ENCODE measurements around the gene ATG10.

ATG10 gene

GRCh38 chr5:82150559-82150958, 178.7 kb downstream of the ATG10 start:
- Mint-ChIP-seq H3K27ac (no peak overlapping the region), H3K27me3 (no peaks in the 10 kb centered on the region), H3K9me3 (no peaks in the 10 kb centered on the region), H3K36me3 (ENCODE audit: low read depth) (no peaks in the 10 kb centered on the region), H3K4me3 (no peak overlapping the region), H3K4me1 (ENCODE audit: low read depth) (no peaks in the 10 kb centered on the region)
- DNase-seq = no peak

DNA sequence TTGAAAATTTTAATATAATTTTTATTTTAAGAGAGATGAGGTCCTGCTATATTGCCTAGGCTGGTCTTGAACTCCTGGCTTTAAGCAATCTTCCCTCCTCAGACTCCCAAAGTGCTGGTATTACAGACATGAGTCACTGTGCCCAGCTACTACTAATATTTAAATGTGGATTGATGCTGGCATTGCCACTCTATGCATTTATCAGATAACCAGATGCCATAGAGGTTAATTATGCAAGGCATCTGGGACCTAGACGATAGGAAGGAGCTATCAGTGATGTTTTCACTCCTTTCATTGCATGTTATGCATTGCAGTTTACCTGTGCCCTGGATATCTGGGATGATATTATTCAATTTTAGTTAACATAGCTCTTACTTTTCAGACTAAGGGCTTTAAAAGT, 179.4 kb downstream of the ATG10 start:
- no peak overlapping the region for H3K27ac Mint-ChIP-seq
- H3K4me1 Mint-ChIP-seq (ENCODE audit: low read depth) = no peaks in the 10 kb centered on the region
- H3K27me3 Mint-ChIP-seq = no peaks in the 10 kb centered on the region
- no peaks in the 10 kb centered on the region for H3K9me3 Mint-ChIP-seq
- no peak for DNase-seq
- H3K36me3 Mint-ChIP-seq (ENCODE audit: low read depth) = no peaks in the 10 kb centered on the region
- H3K4me3 Mint-ChIP-seq = no peak overlapping the region

- Mint-ChIP-seq H3K27ac (no peak overlapping the region), H3K4me3 (no peak overlapping the region)
Measured at GRCh38 chr5:82151662-82152061, 179.8 kb downstream of the ATG10 start.

DNA sequence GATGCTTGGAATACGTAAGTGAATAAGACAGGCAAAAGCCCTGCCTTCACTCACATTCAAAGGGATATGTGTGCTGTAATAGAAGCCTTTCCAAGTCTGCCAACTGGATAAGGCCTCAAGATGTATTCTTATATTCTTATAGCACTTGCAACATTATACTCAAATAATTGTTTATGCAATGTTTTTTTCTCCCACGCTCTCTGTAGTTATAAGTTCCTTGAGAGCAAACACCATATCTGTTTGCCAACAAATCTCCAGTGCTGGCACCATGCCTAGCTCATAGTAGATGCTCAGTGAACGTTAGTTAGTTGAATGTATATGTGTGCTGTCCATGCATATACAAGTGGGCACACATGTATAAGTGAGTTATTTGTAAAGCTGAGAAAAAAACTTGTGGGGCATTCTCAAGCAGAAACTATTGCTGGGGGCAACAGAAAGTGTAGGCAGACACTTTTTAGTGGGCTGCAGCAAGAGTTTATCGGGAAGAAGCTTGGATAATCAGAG, 181.2 kb downstream of the ATG10 start:
- Mint-ChIP-seq H3K9me3 (no peaks in the 10 kb centered on the region), H3K4me1 (ENCODE audit: low read depth) (no peaks in the 10 kb centered on the region), H3K36me3 (ENCODE audit: low read depth) (no peaks in the 10 kb centered on the region), H3K4me3 (no peak overlapping the region), H3K27me3 (no peaks in the 10 kb centered on the region), H3K27ac (no peak overlapping the region)
- DNase-seq = no peak

More at GRCh38 chr5:82151662-82152061, 179.8 kb downstream of the ATG10 start:
- no peak for DNase-seq
- Mint-ChIP-seq H3K36me3 (ENCODE audit: low read depth) (no peaks in the 10 kb centered on the region), H3K4me1 (ENCODE audit: low read depth) (no peaks in the 10 kb centered on the region), H3K27me3 (no peaks in the 10 kb centered on the region), H3K9me3 (no peaks in the 10 kb centered on the region)

GRCh38 chr5:82154776-82155175, 183.0 kb downstream of the ATG10 start:
- H3K27me3 Mint-ChIP-seq = no peaks in the 10 kb centered on the region
- H3K4me1 Mint-ChIP-seq (ENCODE audit: low read depth) = peaks cover 2% of the 10 kb centered on the region
- no peak overlapping the region for H3K27ac Mint-ChIP-seq
- no peak for DNase-seq
- no peaks in the 10 kb centered on the region for H3K9me3 Mint-ChIP-seq
- no peak overlapping the region for H3K4me3 Mint-ChIP-seq
- no peaks in the 10 kb centered on the region for H3K36me3 Mint-ChIP-seq (ENCODE audit: low read depth)

DNA sequence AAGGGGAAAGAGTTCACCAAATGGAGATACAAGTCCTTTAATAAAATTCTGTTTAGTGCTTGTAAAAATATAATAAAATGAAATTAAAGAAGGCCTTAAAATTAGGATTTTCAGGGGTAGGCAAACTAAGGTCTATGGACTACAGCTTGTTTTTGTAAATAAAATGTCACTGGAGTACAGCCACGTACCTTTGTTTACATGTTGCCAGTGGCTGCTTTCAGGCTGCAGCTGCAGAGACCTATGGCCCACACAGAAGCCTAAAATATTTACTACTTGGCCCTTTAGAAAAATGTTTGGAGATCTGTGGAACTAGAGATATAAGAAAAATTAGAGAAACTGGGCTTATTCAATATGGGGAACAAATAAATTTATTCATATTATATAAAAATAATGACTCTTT, 183.5 kb downstream of the ATG10 start:
- Mint-ChIP-seq H3K4me1 (ENCODE audit: low read depth) (peaks cover 2% of the 10 kb centered on the region), H3K27ac (no peak overlapping the region), H3K4me3 (no peak overlapping the region), H3K9me3 (no peaks in the 10 kb centered on the region), H3K27me3 (no peaks in the 10 kb centered on the region), H3K36me3 (ENCODE audit: low read depth) (no peaks in the 10 kb centered on the region)
- DNase-seq = no peak

- H3K27ac Mint-ChIP-seq = no peak overlapping the region
- no peak for DNase-seq
- H3K4me1 Mint-ChIP-seq (ENCODE audit: low read depth) = peaks cover 2% of the 10 kb centered on the region
- no peaks in the 10 kb centered on the region for H3K36me3 Mint-ChIP-seq (ENCODE audit: low read depth)
- no peak overlapping the region for H3K4me3 Mint-ChIP-seq
- no peaks in the 10 kb centered on the region for H3K27me3 Mint-ChIP-seq
- H3K9me3 Mint-ChIP-seq = no peaks in the 10 kb centered on the region
Measured at GRCh38 chr5:82156874-82157273, 185.1 kb downstream of the ATG10 start.

DNA sequence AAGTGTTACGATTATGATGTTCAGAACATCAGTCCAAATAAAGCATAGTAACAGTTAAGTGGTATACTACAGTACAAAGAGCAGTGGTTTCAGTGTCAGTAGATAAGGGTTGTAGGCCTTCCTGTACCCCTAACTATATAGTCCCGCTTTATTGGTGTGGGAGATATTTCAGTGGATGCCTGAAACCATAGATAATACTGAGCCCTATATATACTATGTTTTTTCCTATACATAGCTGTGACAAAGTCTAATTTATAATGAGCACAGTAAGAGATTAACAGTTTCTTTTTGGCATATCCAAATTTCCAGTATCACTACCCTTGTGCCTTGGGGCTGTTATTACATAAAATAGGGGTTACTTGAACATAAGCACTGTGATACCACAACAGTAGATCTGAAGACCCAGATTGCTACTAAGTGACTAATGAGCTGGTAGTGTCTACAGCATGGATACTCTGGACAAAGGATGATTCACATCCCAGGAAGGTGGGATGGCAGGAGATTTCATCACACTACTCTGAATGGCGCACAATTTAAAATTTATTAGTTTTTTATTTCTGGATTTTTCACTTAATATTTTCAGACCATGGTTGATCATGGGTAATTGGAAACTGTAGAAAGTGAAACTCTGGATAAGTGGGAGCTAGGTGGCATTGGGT, 187.1 kb downstream of the ATG10 start:
- Mint-ChIP-seq H3K27ac (no peak overlapping the region), H3K9me3 (no peaks in the 10 kb centered on the region), H3K4me1 (ENCODE audit: low read depth) (peaks cover 9% of the 10 kb centered on the region), H3K27me3 (no peaks in the 10 kb centered on the region), H3K4me3 (no peak overlapping the region), H3K36me3 (ENCODE audit: low read depth) (no peaks in the 10 kb centered on the region)
- no peak for DNase-seq

- Mint-ChIP-seq H3K36me3 (ENCODE audit: low read depth) (no peaks in the 10 kb centered on the region), H3K9me3 (no peaks in the 10 kb centered on the region), H3K27ac (no peak overlapping the region), H3K27me3 (no peaks in the 10 kb centered on the region), H3K4me3 (no peak overlapping the region), H3K4me1 (ENCODE audit: low read depth) (peaks cover 18% of the 10 kb centered on the region)
- DNase-seq = no peak
Measured at GRCh38 chr5:82160948-82161347, 189.1 kb downstream of the ATG10 start.

DNA sequence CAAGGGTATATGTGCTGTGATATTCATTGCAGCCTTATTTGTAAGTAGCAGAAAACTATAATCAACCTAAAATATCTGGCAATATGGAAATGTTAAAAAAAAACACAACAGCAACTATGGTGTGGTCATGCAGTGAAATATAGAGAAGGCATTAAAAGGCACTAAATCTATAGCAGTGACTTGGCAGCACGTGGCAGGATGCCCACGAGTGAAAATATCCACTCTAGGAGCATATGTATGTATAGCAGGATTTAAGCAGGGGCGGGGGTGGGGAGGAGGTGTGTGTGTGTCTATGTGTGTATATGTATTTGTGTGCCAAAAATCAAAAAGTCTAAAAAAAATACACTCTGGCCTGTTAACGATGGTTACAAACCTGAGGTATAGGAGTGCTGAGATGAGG, 190.8 kb downstream of the ATG10 start:
- no peak for DNase-seq
- Mint-ChIP-seq H3K27me3 (no peaks in the 10 kb centered on the region), H3K4me3 (no peak overlapping the region), H3K27ac (no peak overlapping the region), H3K36me3 (ENCODE audit: low read depth) (no peaks in the 10 kb centered on the region), H3K4me1 (ENCODE audit: low read depth) (peaks cover 18% of the 10 kb centered on the region), H3K9me3 (no peaks in the 10 kb centered on the region)

- Mint-ChIP-seq H3K4me1 (ENCODE audit: low read depth) (peaks cover 18% of the 10 kb centered on the region), H3K27me3 (no peaks in the 10 kb centered on the region), H3K36me3 (ENCODE audit: low read depth) (no peaks in the 10 kb centered on the region), H3K27ac (no peak overlapping the region), H3K4me3 (no peak overlapping the region), H3K9me3 (no peaks in the 10 kb centered on the region)
- no peak for DNase-seq
Measured at GRCh38 chr5:82163452-82164175, 191.8 kb downstream of the ATG10 start.

GRCh38 chr5:82164176-82164976, 192.6 kb downstream of the ATG10 start:
- Mint-ChIP-seq H3K27ac (no peak overlapping the region), H3K9me3 (no peaks in the 10 kb centered on the region), H3K4me3 (no peak overlapping the region), H3K4me1 (ENCODE audit: low read depth) (peaks cover 16% of the 10 kb centered on the region), H3K36me3 (ENCODE audit: low read depth) (no peaks in the 10 kb centered on the region), H3K27me3 (no peaks in the 10 kb centered on the region)
- DNase-seq = no peak

GRCh38 chr5:82164977-82165713, 193.3 kb downstream of the ATG10 start:
- Mint-ChIP-seq H3K27me3 (no peaks in the 10 kb centered on the region), H3K27ac (no peak overlapping the region), H3K4me3 (no peak overlapping the region), H3K36me3 (ENCODE audit: low read depth) (no peaks in the 10 kb centered on the region), H3K9me3 (no peaks in the 10 kb centered on the region), H3K4me1 (ENCODE audit: low read depth) (peaks cover 16% of the 10 kb centered on the region)
- no peak for DNase-seq

- Mint-ChIP-seq H3K36me3 (ENCODE audit: low read depth) (no peaks in the 10 kb centered on the region), H3K4me3 (no peak overlapping the region), H3K27ac (no peak overlapping the region), H3K27me3 (no peaks in the 10 kb centered on the region), H3K9me3 (no peaks in the 10 kb centered on the region), H3K4me1 (ENCODE audit: low read depth) (peaks cover 16% of the 10 kb centered on the region)
- DNase-seq = no peak
Measured at GRCh38 chr5:82165740-82166530, 194.1 kb downstream of the ATG10 start.
